Stomach (tissue), 9 donors: ENCODE measurements around the gene SGMS2. TPM values are rescaled to one million over a fixed set of nuclear protein-coding genes. Genes with fewer than 3 reads are reported as not detected.

Source experiments
- DNase-seq, 2 donors: peaks; one replicate each; pipeline versions ENCODE4 v3.0.0 to v3.0.0-alpha.2; 2013 to 2019
- H3K27ac ChIP-seq, 5 donors: fragments of 200-600 bp in 4 of 5; sonication (generic) in 4 of 5; one replicate each; pipeline ENCODE4 v1.5.1; 2013 to 2019; ENCODE audit warnings: mild to moderate bottlenecking in 1 of 5, moderate library complexity in 1 of 5
- H3K27me3 ChIP-seq, 3 donors: fragments of 200-600 bp; sonication (generic); one replicate each; pipeline ENCODE4 v1.5.1; 2017 to 2019; ENCODE audit warnings: mixed run types in 1 of 3
- H3K36me3 ChIP-seq, 4 donors: fragments of 200-600 bp; sonication (generic); 1 replicate in 3 of 4; 2 replicates in 1 of 4; pipeline ENCODE4 v1.5.1; 2016 to 2019
- H3K4me1 ChIP-seq, 4 donors: fragments of 200-600 bp; sonication (generic); one replicate each; pipeline ENCODE4 v1.5.1; 2016 to 2019
- H3K4me3 ChIP-seq, 4 donors: fragments of 200-600 bp; sonication (generic) in 3 of 4; one replicate each; pipeline ENCODE4 v1.5.1; 2016 to 2019; ENCODE audit warnings: mild to moderate bottlenecking in 1 of 4
- H3K9me3 ChIP-seq, 4 donors: fragments of 200-600 bp; sonication (generic); one replicate each; pipeline ENCODE4 v1.5.1; 2016 to 2019
- CTCF ChIP-seq, 7 experiments: fragments of 450-650 bp in 4 of 7; fragments of 200-600 bp in 3 of 7; sonication (generic) in 3 of 7; IDR thresholded peaks; one replicate each; pipeline ENCODE4 v1.5.1; 2016 to 2019; ENCODE audit warnings: antibody characterized with exemption in 7 of 7, control low read depth in 2 of 7, mild to moderate bottlenecking in 1 of 7
- EP300 ChIP-seq: sonication (generic); formaldehyde crosslinking; IDR thresholded peaks from one replicate; pipeline ENCODE4 v1.6.1; 2017; ENCODE audit warnings: antibody characterized with exemption
- POLR2A ChIP-seq, 4 donors: fragments of 450-650 bp; IDR thresholded peaks; one replicate each; pipeline ENCODE4 v1.6.1; 2016; ENCODE audit warnings: antibody characterized with exemption in 4 of 4, control low read depth in 2 of 4, mild to moderate bottlenecking in 1 of 4, moderate library complexity in 1 of 4
- POLR2AphosphoS5 ChIP-seq, 3 donors: sonication (generic); formaldehyde crosslinking; IDR thresholded peaks; one replicate each; pipeline ENCODE4 v1.6.1; 2016; ENCODE audit warnings: antibody characterized with exemption in 3 of 3
- WGBS, 5 donors: extraction: QIAGEN DNeasy Blood & Tissue Kit in 3 of 5; methylation state at CpG; one replicate each; pipeline versions ENCODE4 v1.1.5 to v1.1.7; 2013 to 2018; 5-methylcytosine and 5-hydroxymethylcytosine counted together
- intact Hi-C: fragments of 100-400 bp; cut with DNase I; formaldehyde crosslinking; loops from one replicate; pipeline ENCODE4 v1.15.1; 2023; ENCODE audit warnings: low total_unique reads
- polyA plus RNA-seq, 3 donors: library from polyadenylated mRNA; stranded (reverse); fragments of 200-250 nt; gene quantifications; one replicate each; pipeline ENCODE4 v1.2.3, GENCODE V29; 2013
- total RNA-seq, 5 donors: library from RNA; depleted of rRNA; stranded (reverse); fragments of >200 nt; gene quantifications; one replicate each; pipeline versions ENCODE4 v1.1.0 to v1.2.3, GENCODE V29; 2014 to 2016
- donor health status: healthy with polysubstance abuse.
- donor health status: Bipolar disorder and iron deficiency.
- donor health status: healthy.

SGMS2 gene
- total and polyA plus RNA-seq, 8 donors, result 2.4 to 85.8 (median 20.4) TPM

- 95 to 100% (median 99%) methylated on average over 2 of the region's 2 CpGs for WGBS, 5 donors
- H3K27me3 ChIP-seq, result no peaks in the 10 kb centered on the region
- DNase-seq, result peak in 1 of 2 donors; percentile 12
- peaks cover 0 to 10% (median 0%) of the 10 kb centered on the region in 4 donors for H3K4me1 ChIP-seq
- no peak overlapping the region for H3K27ac ChIP-seq
- peaks cover 0 to 5% (median 0%) of the 10 kb centered on the region in 4 donors for H3K9me3 ChIP-seq
- no peaks in the 10 kb centered on the region for H3K36me3 ChIP-seq
- no peak overlapping the region for H3K4me3 ChIP-seq
- intact Hi-C loops, result no loop called here
- TF ChIP-seq POLR2A (IDR thresholded peaks at IDR 0.05), result no peak
- no peak for TF ChIP-seq POLR2AphosphoS5 (IDR thresholded peaks at IDR 0.05)
- TF ChIP-seq EP300, result no peak
- no peak for TF ChIP-seq CTCF (IDR thresholded peaks at IDR 0.05)
These were observed 44.1 kb upstream of the SGMS2 start for GRCh38 chr4:107780665-107781064.

GRCh38 chr4:107791902-107792301 is 32.8 kb upstream of the SGMS2 start:
- no peak for DNase-seq
- no peaks in the 10 kb centered on the region for H3K36me3 ChIP-seq
- H3K4me3 ChIP-seq, result no peak overlapping the region
- no peaks in the 10 kb centered on the region for H3K4me1 ChIP-seq
- no peaks in the 10 kb centered on the region for H3K27me3 ChIP-seq
- WGBS, 5 donors, result 58 to 68% (median 64%) methylated on average over 3 of the region's 3 CpGs
- intact Hi-C loops, result no loop called here
- peaks cover 0 to 15% (median 12%) of the 10 kb centered on the region in 4 donors for H3K9me3 ChIP-seq
- H3K27ac ChIP-seq, result no peak overlapping the region
- TF ChIP-seq POLR2AphosphoS5 (IDR thresholded peaks at IDR 0.05), result no peak
- no peak for TF ChIP-seq EP300
- TF ChIP-seq CTCF (IDR thresholded peaks at IDR 0.05), result no peak
- no peak for TF ChIP-seq POLR2A (IDR thresholded peaks at IDR 0.05)

- H3K27ac ChIP-seq, result no peak overlapping the region
- 49 to 64% (median 57%) methylated on average over 2 of the region's 2 CpGs for WGBS, 5 donors
These were observed 32.0 kb upstream of the SGMS2 start for GRCh38 chr4:107792711-107793110.

GRCh38 chr4:107793996-107794395 is 30.7 kb upstream of the SGMS2 start:
- 78 to 86% (median 84%) methylated on average over 2 of the region's 2 CpGs for WGBS, 5 donors
- Histone ChIP-seq H3K36me3 (no peaks in the 10 kb centered on the region), H3K4me1 (no peaks in the 10 kb centered on the region), H3K27ac (no peak overlapping the region), H3K27me3 (no peaks in the 10 kb centered on the region), H3K9me3 (no peaks in the 10 kb centered on the region), H3K4me3 (no peak overlapping the region)
- no peak for DNase-seq
- TF ChIP-seq POLR2AphosphoS5 (IDR thresholded peaks at IDR 0.05) (no peak), EP300 (no peak), POLR2A (IDR thresholded peaks at IDR 0.05) (no peak), CTCF (IDR thresholded peaks at IDR 0.05) (no peak)
- intact Hi-C loops, result no loop called here

More at GRCh38 chr4:107792711-107793110, 32.0 kb upstream of the SGMS2 start:
- intact Hi-C loops, result no loop called here
- Histone ChIP-seq H3K4me3 (no peak overlapping the region), H3K4me1 (no peaks in the 10 kb centered on the region), H3K9me3 (peaks cover 0 to 12% (median 9%) of the 10 kb centered on the region in 4 donors), H3K27me3 (no peaks in the 10 kb centered on the region), H3K36me3 (no peaks in the 10 kb centered on the region)
- no peak for DNase-seq
- TF ChIP-seq POLR2AphosphoS5 (IDR thresholded peaks at IDR 0.05) (no peak), EP300 (no peak), CTCF (IDR thresholded peaks at IDR 0.05) (no peak), POLR2A (IDR thresholded peaks at IDR 0.05) (no peak)
